GM10266 (cell line): Measurements from ENCODE around the gene SEPTIN7.

Source experiments
- DNase-seq: peaks from one replicate; pipeline ENCODE4 v3.0.0; 2012; ENCODE audit errors: extremely low spot score
- TF ChIP-seq, protein P1 (sequence below): IDR thresholded peaks from 2 replicates; pipeline ENCODE4 v1.5.1; 2012; ENCODE audit warnings: mild to moderate bottlenecking, low read depth; ENCODE audit not compliant: control insufficient read depth, insufficient read depth; ENCODE audit errors: missing control alignments

The SEPTIN7 gene

DNA sequence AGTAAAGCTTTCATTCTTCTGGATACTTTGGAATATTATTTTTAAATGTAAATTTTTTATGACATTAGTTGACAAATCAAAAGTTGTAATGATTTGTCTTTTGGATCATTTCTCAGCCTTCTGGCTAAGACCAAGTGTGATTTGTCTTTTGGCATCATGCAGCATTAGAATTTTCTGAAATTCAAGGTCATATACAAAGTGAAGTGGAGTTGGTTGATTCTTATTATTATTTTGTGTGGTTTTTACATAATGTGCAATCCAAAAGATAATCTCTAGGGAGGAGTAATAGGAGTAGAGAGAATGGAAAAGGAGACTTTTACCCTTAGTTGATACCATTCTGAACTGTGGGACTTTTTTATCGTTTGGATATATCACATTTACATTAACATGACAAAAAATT lies 24.2 kb upstream of the SEPTIN7 start:
- TF ChIP-seq, protein P1, sequence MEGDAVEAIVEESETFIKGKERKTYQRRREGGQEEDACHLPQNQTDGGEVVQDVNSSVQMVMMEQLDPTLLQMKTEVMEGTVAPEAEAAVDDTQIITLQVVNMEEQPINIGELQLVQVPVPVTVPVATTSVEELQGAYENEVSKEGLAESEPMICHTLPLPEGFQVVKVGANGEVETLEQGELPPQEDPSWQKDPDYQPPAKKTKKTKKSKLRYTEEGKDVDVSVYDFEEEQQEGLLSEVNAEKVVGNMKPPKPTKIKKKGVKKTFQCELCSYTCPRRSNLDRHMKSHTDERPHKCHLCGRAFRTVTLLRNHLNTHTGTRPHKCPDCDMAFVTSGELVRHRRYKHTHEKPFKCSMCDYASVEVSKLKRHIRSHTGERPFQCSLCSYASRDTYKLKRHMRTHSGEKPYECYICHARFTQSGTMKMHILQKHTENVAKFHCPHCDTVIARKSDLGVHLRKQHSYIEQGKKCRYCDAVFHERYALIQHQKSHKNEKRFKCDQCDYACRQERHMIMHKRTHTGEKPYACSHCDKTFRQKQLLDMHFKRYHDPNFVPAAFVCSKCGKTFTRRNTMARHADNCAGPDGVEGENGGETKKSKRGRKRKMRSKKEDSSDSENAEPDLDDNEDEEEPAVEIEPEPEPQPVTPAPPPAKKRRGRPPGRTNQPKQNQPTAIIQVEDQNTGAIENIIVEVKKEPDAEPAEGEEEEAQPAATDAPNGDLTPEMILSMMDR: no peak
- no peak for DNase-seq

- TF ChIP-seq, protein P1: no peak
- no peak for DNase-seq
Measured at GRCh38 chr7:35777121-35777520, 23.7 kb upstream of the SEPTIN7 start.

GRCh38 chr7:35780070-35780469 lies 20.8 kb upstream of the SEPTIN7 start:
- TF ChIP-seq, protein P1: no peak
- DNase-seq: no peak

- TF ChIP-seq, protein P1: no peak
- DNase-seq: no peak
Measured at GRCh38 chr7:35781200-35781701, 19.6 kb upstream of the SEPTIN7 start.

DNA sequence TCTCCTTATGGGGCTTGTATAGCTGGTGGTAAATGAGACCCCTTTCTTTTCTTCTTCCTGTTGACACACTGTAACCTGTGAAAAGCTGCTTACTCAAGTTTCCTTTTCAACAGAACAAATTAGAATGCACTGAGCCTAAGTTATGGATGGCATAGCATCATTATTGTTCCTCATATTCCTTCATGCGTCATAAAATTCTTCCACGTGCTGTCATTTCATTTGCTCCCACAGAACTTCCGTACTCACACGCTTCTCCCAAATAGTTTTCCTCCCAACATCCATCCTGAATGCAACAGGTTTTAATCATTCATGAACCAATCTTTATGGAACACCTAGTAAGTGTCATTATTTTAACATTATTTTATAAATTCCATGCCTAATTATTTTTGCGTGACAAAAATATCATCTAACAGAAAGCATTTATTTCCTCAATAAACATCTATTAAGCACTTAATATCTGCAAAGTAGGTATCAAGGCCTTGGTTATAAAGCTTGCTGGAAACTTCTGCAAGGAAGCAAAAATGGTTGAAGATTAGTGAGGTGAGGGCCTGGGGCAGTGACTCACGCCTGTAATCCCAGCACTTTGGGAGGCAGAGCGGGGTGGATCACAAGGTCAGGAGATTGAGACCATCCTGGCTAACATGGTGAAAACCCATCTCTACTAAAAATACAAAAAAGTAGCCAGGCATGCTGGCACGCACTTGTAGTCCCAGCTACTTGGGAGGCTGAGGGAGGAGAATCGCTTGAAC lies 18.9 kb upstream of the SEPTIN7 start:
- DNase-seq: no peak
- TF ChIP-seq, protein P1: no peak

DNA sequence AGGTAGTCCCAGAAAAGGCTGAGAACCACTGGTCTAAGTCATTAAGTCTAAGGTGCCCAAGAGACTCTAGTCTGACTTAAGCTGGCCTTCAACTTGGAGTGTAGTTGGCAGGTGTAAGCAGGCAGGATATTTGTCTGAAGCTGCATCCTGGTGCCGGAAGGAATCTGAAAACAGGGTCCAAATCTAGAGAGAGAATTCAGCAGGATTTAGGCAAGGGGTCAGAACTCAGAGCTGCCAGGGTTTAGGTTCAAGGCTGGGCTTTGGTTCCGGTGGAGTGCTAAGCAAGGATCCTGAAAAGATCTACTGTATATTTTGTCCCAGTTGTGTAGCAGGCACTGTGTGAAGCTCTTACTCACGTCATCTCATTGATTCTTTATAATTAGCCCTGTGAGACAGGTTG lies 16.5 kb upstream of the SEPTIN7 start:
- TF ChIP-seq, protein P1: no peak
- DNase-seq: no peak

DNA sequence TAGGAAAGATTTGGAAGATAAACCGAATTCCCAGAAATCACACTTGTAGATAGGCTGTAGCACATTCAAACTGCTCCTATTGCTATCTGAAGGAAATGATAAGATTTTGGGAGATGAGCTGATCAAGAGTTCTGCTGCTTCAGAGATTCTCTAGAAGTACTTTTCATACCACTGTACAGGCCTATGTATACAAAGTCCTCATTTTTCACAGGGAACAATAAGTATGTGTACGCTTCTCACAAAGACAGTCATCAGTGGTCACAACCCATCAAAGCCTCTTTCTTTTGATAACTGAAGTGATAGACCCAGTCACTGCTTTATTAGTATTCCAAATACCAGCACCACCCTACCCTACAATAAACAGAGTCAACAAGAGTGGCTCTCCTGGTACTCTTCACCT lies 15.6 kb upstream of the SEPTIN7 start:
- DNase-seq: no peak

More for the DNA sequence above, 15.6 kb upstream of the SEPTIN7 start:
- TF ChIP-seq, protein P1: no peak
